HPDE6-E6E7 (cell line): ENCODE data around the gene SMIM13.
"Not testable (repeated sequence)": the region's sequence is repeated elsewhere in the genome, so short reads cannot be mapped to it uniquely, and the experiment has no call there.

ENCODE experiments used
- DNase-seq: peaks from one replicate; pipeline ENCODE4 v3.0.0; 2011; ENCODE audit warnings: missing footprints; ENCODE audit errors: extremely low spot score

The SMIM13 gene

DNA sequence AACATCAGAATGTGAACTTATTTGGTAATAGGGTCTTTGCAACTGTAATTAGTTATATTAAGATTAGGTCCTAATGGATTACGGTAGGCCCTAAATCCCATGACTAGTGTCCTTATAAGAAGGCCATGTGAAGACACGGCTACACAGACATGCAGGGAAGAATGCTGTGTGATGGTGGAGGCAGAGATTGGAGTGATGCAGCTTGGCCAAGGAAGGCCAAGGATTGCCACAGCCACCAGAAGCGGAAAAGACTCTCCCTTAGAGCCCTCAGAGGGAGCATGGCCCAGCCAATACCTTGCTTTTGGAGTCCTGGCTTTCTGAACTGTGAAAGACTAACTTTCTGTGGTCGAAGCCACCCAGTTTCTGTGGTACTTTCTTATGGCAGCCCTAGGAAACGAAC lies 9.7 kb upstream of the SMIM13 start:
- no peak for DNase-seq

DNA sequence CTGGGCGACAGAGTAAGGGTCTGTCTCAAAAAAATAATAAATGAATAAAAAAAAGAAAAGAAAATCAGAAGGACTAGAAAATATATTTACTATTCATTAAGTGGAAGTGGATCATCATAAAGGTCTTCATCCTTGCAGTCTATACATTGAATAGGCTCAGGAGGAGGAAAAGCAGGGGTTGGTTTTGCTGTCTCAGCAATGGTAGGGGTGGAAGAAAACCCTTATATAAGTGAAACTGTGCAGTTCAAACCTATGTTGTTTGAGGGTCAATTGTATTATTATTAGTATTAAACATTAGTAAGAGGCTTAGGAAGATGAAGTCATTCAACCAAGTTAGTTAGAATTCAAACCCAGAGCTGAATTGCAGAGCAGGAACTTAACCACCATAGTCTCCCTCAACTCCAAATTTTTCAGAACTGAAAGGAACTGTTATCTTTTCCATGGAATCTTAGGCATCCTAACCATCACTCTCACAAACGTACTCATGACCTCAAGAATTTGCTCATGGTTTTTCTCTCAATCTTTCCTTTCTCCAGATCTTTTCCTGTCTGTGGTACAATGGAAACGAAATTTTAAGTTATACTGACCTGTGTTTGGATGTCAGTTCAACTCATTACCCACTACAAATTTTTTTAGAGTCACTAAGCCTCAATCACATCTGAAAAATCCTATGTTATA lies 7.7 kb upstream of the SMIM13 start:
- DNase-seq, result no peak

DNA sequence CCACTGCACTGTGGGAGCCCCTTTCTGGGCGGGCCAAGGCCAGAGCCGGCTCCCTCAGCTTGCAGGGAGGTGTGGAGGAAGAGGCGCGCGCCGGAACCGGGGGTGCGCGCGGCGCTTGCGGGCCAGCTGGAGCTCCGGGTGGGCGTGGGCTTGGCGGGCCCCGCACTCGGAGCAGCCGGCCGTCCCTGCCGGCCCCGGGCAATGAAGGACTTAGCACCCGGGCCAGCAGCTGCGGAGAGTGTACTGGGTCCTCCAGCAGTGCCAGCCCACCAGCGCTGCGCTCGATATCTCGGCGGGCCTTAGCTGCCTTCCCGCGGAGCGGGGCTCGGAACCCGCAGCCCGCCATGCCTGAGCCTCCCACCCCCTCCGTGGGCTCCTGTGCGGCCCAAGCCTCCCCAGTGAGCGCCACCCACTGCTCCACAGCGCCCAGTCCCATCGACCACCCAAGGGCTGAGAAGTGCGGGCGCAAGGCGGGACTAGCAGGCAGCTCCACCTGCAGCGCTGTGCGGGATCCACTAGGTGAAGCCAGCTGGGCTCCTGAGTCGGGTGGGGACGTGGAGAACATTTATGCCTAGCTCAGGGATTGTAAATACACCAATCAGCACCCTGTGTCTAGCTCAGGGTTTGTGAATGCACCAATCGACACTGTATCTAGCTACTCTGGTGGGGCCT lies 6.4 kb upstream of the SMIM13 start:
- not testable (repeated sequence) for DNase-seq

DNA sequence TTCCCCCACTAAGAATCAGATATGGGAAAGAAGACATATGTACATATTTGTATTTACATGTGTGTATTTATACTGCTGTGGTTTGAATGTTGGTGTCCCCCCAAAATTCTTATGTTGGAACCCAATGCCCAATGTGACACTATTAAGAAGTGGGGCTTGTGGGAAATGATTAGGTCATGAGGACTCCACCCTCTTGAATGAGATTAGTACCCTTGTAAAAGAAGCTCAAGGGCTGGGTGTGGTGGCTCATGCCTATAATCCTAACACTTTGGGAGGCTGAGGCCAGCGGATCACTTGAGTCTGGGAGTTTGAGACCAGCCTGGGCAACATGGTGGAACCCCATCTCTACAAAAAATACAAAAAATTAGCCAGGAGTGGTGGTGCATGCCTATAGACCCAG lies 3.9 kb upstream of the SMIM13 start:
- DNase-seq, result no peak

DNA sequence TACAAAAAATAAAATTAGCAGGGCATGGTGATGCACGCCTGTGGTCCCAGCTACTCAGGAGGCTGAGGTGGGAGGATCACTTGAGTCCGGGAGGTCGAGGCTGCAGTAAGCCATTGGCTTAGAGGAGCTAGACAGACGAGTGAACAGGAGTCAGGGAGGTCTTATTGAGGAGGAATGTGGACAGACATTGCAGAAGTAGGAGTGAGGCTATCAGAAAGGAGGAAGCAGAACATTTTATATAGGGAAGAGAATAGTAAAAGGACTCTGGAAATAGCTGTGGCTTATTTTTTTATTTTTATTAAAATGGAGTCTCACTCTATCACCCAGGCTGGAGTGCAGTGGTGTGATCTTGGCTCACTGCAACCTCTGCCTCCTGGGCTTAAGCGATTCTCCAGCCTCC lies 2.5 kb upstream of the SMIM13 start:
- DNase-seq, result not testable (repeated sequence)

DNA sequence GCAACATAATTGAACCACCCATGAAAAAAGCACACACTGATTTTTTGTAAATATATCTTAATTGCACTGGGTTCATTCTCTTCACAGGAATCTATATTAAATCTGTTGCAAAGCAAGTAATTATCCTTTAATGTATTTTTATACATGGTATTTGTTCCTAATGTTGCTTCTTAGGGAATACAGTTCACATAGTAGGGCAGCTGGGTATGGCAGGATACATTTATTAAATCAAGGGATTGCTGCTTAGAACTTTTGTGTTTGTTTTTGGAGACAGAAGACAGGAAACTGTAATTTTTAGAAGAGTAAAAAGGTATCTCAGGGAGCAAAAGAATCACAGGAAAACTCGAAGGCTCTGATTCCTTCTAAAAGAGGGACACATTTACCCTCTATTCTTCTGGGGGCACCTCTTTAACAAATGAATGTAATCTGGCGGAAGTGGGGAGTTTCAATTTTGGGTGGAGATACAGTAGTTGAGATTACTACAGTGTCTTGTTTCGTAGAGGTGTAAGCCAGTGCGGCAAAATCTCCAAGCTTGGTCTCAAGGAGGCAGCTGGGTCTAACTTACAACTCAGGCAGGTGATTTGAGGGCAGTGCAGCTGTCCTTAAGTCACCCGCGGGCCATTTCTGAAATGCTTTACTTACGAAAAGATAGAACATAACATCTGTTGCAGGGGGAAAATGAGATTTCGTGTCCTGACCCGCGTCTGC lies 812 bp upstream of the SMIM13 start:
- peak; percentile 29 for DNase-seq

DNA sequence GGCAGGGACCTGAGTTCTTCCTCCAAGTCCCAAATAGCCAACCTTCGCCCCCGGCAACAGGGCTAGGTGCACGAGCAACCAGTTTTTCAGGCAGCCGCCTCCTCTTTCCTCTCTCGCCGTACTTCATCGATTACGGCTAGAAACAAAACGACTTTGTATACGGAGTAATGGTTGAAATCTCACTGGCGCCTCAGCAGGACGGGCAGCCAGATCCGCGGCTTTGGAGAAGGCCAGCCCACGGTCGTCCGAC lies 333 bp upstream of the SMIM13 start:
- no peak for DNase-seq

DNA sequence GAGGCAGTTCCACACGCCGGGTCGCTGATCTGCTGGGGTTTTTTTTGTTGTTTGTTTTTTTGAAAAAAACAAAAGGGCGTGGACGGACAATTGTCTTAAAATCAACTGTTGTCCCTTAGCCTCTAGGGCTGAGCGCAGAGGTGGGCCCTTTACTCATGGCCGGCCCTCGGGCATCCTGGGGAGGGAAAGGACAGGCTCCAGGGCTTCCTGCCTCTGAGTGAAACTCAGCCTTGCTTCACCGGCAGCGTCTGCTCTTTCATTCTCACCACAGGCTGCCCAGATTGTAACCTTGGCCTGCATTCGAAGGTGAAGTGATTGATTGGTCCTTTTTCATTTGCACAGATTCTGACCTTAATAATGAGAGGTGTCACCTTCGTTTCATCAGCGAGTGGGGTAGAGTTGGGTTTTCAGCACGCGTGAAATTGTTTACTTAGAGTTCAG lies 797 bp downstream of the SMIM13 start:
- DNase-seq, result peak; percentile 27

DNA sequence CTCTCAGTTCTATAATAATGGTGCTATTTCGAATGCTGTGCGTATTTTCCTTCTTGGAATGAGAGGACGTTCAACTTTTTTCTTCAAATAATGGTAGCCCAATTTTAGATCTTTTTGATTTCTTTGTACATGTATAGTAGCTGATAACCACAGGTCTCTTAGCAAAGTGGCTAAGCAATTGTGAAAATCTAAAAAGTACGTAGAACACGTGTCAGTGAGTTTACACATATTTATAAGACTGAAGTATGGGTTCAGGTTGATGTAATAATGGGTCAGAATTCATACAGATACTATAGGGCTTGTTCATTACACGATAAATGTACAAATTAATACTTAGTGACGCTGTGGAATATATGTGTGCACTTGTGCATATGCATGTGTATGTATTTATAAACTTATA lies 1.3 kb downstream of the SMIM13 start:
- DNase-seq, result no peak

DNA sequence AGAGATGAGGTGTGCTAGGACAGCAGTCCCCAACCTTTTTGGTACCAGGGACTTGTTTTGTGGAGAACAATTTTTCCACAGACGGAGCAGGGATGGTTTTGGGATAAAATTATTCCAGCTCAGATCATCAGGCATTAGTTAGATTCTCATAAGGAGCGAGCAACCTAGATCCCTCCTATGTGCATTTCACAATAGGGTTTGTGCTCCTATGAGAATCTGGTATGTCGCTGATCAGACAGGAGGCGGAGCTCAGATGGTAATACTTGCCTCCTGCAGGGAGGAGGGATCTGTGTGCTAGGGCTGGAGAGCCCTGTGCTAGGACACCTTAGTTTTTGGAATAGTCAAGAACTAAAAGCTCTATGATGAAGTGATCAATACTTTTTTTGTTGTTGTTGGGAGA lies 2.5 kb downstream of the SMIM13 start:
- no peak for DNase-seq

DNA sequence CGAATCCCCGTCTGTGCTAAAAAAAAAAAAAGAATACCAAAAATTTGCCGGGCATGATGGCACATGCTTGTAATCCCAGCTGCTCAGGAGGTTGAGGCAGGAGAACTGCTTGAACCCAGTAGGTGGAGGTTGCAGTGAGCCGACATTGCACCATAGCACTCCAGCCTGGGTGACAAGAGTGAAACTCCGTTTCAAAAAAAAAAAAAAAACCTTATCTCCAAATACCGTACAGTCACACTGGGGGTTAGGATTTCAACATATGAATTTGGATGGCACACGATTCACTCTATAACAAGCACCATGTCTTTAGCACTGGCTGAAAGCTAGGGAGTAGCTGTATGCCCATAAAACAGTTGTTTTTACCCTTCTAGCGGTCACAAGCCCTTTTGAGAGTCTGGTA lies 3.8 kb downstream of the SMIM13 start:
- no peak for DNase-seq

DNA sequence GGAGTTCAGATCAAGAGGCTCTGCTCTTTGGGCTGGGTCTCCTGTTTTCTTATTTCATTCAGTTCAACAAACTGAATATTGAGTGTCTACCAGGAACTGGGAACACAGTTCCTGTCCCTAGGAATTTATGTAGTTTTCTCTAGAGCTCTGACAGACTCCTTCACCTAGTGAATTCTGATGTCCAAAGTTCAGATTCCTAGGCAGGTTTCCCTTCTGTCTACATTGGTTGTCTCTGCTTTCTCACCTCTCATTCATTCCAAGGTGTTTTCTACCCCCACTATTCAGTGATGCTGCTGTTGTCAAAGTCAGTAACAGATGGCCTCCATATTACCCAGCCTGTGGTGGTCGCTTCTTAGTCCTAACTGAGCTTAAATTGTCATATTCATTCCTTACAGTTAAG lies 4.4 kb downstream of the SMIM13 start:
- DNase-seq, result no peak

DNA sequence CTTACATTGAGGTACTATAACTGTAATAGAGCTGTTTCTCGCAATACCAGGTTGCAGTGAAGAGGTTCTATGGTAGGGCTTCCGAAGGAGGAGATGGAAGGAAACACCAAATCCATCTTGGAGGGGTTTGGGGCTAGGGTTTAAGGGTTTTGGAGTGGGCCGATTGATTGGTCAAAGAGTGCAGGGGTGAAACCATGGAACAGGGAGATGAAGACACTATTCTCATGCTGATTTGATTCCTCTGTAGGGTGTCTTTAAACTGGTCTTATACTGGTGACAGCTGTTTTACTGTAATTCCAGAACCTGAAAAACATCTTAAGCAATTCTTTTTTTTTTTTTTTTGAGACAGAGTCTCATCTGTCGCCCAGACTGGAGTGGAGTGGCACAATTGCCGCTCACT lies 7.8 kb downstream of the SMIM13 start:
- no peak for DNase-seq

DNA sequence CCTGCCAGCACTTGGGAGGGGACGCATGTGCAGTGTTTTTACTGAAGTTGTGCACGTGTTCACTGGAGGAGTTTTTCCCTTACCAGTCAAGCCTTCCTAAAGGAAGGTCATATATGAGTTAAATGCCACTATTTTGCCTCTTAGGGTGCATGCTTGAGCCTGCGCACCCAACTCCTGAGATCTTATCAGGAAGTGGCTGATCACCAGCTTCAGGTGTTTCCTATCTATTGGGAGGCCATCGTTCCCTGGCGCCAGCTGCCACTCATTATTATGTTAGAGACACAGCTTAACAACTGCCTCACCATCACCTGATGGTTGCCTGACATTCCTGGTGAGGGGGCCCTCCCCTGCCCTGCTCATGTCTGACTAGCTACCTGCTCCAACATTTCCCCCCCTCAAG lies 9.4 kb downstream of the SMIM13 start:
- DNase-seq, result no peak

DNA sequence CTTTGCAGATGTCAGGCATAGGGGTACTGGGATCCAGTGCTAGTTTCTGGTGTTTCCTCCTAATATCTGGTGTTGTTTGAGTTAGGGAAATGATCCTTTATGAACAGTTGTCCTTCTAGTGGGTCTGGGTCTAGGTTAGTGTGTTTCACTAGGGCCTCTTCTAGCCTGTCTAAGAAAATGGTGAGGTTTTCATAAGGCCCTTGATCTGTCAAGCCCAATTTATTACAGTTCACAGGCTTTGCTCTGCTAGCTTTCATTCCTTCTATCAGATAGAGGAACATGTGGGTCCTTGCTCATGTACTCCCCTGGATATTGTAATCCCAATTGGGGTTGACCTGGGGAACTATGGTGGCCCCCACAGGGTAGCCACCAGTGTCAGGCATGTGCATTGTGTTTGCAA lies 15.1 kb downstream of the SMIM13 start:
- no peak for DNase-seq

DNA sequence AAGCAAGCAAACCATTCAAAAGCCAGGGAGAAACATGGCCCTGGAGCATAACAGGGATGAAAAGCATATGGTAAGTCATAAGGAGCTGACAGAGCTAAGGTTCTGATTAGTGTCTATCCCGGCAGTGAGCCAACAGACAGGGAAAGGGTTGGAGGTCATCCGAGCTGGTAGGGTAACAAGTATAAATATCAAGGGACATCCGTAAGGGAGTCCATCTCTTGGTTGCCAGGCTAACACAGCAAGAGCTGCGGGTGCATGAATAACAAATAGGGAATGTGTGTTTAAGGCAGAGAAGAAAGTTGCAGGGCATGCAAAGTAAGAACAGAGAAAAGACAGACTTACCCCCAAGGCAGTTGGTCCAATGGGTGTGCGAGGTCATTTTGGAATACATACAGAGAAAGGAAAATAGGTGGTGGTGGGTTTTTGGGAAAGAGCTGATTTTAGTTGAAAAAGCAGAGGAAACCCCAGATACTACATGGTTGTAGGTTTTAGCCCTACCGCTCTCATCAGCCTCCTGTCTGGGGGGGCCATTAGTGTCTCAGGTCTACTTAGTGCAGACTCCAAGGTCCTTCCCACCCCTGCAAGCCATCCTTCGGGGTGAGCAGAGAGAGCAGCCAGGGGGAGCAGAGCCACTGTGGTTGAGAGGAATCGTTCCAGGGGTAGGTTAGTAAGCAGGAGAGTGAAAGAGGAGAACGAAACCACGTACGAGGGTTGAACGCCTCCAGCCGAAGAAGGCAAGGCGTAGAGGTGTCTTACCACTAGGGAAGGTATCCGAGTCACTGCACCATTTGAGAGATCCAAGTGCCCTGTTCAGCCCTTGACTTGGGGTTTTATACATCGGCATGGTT lies 17.5 kb downstream of the SMIM13 start, which contains the start of gene ERVFRD-1:
Gene ERVFRD-1, minus strand, starts transcription at position 805 of the 848 bp plus-strand sequence. CDS start 6,415 bp downstream, outside the sequence.
- no peak for DNase-seq

DNA sequence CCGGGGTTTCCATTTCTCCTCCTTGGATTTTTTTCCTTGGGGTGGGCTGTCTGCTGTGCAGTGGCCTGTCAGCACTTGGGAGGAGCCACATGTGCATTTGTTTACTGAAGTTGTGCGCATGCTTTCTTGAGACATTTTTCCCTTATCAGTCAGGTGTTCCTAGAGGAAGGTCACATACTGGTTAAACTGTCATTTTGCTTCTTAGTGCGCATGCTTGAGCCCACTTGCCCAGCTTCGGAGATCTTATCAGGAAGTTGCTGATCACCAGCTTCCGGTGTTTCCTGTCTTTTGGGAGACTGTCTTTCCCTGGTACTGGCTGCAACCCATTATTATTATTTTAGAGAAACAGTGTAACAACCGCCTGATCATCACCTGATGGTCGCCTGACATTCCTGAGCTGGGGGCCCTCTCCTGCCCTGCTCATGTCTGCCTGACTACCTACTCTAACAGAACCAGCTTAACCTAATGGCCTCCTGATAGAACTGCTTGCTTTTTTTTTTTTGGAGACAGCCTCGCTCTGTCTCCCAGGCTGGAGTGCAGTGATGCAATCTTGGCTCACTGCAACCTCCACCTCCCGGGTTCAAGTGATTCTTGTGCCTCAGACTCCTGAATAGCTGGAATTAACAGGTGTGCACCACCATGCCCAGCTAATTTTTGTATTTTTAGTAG lies 18.3 kb downstream of the SMIM13 start:
- DNase-seq, result no peak

DNA sequence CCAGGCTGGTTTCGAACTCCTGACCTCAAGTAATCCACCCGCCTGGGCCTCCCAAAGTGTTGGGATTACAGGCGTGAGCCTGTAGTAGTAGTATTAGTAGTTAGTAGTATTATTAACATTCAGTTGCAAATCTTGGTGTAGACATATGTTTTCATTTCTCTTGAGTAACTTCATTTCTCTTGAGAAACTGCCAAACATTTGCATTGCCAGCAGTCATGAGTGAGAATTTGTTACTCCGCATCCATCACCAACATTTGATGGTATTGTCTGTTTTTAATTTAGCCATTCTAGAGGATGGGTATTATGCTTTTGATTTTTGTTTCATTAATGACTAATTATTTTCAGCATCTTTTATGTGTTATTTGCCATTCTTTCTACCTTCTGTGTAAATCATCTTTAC lies 19.4 kb downstream of the SMIM13 start:
- DNase-seq, result no peak

DNA sequence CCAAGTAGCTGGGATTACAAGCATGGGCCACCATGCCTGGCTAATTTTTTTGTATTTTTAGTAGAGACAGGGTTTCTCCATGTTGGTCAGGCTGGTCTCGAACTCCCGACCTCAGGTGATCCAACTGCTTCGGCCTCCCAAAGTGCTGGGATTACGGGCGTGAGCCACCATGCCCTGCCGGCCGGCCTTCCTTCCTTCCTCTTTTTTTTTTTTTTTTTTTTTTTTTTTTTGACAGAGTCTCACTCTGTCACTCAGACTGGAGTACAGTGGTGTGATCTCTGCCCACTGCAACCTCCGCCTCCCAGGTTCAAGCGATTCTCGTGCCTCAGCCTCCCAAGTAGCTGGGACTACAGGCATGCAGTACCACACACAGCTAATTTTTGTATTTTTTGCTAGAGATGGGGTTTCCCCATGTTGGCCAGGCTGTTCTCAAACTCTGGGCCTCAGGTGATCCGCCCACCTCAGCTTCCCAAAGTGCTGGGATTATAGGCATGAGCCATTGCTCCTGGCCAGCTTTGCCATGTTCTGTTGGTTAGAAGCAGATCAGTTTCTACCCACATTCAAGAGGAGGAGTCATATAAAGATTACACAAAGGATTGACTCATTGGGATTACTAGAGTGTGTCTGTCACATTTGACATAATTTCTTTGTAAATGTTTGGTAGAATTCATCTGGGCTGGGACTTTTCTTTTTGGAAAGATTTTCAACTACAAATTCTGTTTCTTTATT lies 22.3 kb downstream of the SMIM13 start:
- DNase-seq, result peak; percentile 67

DNA sequence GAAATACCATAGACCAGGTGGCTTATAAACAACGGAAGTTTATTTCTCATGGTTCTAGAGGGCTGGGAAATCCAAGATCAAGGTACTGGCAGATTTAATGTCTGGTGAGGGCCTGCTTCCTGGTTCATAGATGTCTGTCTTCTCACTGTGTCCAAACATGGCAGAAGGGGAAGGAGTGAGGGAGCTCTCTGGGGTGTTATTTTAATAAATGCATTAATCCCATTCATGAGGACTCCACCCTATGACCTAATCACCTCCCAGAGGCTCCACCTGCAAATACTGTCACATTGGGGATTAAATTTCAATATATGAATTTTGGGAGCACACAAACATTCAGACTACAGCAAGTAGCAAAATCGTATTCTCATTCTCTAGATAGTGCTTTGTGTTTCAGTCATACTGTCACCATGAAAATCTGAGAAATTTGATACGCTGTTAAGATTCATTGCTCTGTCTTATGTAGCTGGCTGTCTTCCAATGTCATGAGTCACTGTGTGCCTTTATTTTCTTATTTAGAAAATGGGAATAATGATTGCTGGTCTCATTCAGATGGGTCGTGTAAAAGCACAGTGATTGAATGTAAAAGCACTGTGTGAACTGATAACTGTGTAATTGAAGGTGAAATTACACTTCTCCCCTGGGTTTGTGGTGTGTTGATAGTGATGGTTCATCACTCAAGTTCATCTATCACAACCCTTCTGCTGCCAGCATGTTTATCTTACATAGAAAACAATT lies 26.8 kb downstream of the SMIM13 start:
- DNase-seq, result no peak
